Stimulated activated CD8-positive, alpha-beta memory T cell treated with anti-CD3 and anti-CD28 coated beads, Interleukin-12 subunit alpha, Interleukin-12 subunit beta, amount 100 ng/mL, for 4 hours (primary cell): ENCODE measurements around the gene ITIH1.
"Not testable (repeated sequence)": the region's sequence is repeated elsewhere in the genome, so short reads cannot be mapped to it uniquely, and the experiment has no call there.

ENCODE experiments used
- DNase-seq: peaks from one replicate; pipeline ENCODE4 v3.0.0-alpha.2; 2020; ENCODE audit warnings: low read depth

Gene ITIH1

DNA sequence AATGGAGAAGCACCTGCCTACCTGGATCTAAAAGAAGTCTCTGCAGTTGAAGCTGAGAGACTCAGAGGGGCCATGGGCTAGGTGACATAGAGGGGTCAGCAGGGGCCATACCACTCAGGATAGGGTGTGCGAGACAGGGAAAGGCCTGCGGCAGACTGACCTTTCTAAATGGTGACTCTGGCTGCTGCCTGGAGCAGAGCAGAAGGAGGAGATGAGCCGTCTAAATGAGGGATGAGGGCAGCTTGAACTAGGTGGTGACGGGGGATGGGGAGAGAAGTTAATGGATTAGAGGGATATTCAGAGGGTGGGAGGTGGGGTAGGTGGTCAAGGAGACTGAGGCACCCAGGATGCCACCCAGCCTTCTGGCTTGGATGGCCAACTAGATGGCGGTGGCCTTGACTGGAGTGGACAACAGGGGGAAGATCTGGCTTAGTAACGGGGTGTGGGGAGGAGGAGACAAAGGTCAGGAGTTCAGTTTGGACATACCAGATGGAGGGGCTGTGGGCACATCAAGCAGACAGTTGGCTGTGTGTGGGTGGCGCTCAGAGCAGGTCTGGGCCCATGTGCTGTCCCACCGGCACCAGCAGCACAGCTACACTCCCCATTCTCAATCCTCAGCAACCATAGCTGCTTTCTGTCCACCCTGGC lies 3.2 kb upstream of the ITIH1 start:
- no peak for DNase-seq

DNA sequence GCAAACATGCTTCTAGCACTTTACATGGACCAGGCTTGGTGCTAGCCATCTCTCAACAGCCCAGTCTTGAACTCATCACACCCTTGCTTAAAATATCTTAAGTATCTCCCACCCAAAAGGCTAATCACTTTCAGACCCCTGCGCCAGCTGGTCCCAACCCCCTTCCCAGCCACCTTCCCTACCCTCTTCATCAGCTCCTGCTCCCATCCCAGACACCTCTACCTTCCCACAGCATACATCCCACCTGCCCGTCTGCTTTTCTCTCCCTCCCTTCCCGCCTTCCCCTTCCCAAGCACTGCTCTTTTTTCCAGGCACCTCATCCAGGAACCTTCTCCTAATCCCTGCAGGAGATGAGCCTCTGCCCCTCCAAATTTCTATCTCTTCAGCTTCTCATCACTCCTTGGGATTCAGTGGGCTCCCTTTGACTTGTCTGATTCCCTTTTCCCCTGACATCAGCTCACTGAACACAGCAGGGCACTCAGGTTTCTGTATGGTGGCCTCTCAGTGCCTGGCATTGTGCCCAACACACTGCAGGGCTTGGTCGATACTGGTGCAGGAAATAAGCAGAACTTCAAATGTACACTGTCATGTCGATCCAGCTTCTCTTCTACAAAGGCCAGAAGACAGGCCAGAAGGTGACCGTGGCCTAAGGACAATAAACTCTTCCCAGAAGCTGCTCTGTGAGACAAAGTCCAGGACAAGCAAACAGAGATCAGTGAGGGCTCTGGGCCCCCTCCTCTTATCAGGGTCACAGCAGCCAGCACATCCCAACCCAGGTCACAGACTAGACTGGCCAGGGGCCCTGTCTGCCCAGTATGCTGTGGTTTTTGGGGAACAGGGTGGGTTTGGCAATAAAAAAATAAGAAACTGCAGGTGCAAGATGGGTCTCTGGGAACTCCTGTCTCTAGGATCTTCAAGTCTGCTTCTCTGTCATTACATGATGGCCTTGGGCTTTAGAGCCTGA lies 2.2 kb upstream of the ITIH1 start:
- no peak for DNase-seq

DNA sequence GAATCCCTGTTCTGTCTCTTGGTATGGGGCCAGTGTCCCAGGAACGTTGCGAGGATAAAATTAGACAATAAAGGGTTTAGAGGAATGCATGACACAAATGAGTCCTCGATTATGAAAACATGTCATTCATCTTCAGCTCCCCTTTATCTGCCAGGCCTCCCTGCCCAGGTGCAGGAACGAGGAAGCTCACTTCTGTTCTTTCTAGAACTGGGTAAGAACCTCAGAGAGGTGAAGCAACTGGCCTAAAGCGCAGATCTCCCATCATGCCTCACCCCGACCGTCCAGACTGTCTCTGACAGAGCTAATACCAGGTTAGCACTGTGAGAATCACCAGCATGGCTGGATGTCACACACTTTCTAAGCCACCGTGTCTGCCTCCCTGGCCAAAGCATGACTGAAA lies 1.5 kb upstream of the ITIH1 start:
- no peak for DNase-seq

DNA sequence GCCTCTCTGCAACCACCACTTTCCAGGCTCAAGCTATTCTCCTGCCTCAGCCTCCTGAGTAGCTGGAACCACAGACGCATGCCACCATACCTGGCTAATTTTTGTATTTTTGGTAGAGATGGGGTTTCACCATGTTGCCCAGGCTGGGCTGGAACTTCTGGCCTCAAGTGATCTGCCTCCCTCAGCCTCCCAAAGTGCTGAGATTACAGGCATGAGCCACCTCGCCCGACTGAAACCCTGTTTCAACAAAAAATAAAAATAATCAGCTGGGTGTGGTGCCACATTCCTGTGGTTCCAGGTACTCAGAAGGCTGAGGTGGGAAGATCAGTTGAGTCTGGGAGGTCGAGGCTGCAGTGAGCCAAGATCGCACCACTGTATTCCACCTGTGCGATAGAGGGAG lies 913 bp upstream of the ITIH1 start:
- DNase-seq, result not testable (repeated sequence)

DNA sequence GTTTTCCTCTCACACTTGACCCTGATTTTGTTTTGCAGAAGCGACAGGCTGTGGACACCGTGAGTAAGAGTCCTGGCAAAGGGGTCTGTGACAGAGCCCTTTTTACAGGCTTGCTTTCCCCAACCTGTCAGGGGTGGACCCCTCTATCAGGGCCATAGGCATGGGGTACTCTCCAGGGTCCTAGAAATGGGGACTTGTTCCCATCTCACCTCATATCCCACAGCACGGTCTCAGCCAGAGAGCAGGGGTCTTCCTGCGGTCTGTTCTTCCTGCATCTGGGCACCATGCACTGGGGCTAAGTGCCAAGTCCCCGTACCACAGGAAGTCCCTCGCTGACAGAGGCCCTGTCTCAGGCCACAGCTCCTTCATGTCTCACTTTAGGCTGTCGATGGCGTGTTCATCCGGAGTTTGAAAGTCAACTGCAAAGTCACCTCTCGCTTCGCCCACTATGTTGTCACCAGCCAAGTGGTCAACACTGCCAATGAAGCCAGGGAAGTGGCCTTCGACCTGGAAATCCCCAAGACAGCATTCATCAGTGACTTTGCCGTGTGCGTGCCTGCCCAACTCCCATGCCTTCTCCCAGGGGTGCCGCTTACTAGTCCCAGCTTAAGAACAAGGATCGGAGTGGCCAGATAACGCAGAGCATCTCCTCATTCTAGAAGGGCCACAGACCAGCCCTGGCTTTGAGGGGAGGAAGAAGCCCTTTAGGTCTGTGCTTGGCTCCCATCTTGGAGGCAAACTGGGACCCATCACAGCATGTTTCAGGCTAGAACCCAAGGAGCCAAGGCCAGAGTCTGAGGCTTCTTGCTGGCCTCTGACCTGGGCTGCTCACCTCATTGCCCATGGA lies 783 bp downstream of the ITIH1 start:
- no peak for DNase-seq

- DNase-seq, result no peak
Observed at GRCh38 chr3:52779011-52779836, 1.8 kb downstream of the ITIH1 start.

- DNase-seq, result no peak
Observed at GRCh38 chr3:52779837-52780585, 2.6 kb downstream of the ITIH1 start.

GRCh38 chr3:52781741-52782140 lies 4.3 kb downstream of the ITIH1 start:
- no peak for DNase-seq

DNA sequence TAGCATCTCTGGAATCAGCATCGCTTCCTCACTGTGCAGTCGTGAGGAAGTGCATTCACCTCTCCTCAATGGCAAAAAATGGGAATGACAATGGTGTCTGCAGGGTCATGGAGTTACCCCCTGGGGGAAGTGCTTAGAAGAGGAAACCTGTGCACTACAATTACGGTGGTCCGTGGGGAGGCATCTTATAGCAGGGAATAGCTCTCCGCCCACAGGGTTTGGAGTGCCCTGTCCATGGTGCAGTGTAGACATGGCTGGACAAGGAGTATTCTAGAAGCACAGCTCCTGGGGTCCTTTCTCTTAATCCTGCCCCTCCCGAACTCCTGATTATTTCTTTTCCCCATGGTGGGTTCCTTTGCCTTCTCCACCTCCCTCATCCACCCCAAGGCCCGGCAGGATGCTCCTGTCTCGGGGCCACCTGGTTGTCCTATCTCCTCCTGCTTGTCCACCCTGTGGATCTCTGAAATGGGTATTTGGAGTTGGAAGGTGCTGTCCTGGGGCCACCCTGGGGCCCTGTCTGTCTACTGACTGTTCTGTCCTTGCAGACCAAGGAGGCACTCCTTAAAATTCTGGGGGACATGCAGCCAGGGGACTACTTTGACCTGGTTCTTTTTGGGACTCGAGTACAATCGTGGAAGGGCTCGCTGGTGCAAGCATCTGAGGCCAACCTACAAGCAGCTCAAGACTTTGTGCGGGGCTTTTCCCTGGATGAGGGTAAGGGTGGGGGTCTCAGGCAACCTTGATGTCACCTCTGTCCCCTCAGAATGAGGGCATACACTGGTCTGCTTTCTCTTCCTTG lies 5.2 kb downstream of the ITIH1 start:
- DNase-seq, result no peak

DNA sequence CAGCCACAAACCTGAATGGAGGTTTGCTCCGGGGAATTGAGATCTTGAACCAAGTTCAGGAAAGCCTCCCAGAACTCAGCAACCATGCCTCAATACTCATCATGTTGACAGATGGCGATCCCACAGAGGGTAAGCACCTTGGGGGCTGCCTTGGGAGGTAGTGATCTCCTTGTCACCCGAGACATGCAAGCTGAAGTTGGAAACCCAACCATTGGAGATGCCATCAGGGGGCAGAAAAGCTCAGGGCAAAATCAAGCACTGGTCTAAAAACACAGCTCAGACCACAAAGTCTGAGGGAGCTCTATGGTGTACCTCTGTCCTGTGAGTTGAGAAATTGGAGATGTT lies 5.8 kb downstream of the ITIH1 start:
- DNase-seq, result no peak

DNA sequence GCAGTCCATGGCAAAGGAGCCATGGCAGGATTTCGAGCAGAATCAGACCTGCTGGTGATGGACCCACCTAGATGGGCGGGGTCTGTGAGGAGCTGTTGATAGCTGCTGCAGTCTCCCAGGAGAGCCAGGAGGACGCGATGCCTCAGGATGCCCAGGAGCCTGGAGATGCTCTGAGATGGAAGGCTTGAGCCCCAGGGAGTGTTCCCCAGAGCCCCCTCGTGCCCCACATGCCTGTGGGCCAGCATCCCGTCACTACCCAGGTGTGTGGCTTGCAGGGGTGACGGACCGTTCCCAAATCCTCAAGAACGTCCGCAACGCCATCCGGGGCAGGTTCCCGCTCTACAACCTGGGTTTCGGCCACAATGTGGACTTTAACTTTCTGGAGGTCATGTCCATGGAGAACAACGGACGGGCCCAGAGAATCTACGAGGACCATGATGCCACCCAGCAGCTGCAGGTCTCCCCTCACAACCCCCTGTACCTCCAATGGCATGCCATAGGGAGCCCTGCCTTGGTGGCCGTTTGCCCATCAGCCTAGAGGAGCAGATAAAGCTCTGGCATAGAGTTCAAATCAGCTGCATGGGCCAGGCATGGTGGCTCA lies 6.7 kb downstream of the ITIH1 start:
- no peak for DNase-seq

DNA sequence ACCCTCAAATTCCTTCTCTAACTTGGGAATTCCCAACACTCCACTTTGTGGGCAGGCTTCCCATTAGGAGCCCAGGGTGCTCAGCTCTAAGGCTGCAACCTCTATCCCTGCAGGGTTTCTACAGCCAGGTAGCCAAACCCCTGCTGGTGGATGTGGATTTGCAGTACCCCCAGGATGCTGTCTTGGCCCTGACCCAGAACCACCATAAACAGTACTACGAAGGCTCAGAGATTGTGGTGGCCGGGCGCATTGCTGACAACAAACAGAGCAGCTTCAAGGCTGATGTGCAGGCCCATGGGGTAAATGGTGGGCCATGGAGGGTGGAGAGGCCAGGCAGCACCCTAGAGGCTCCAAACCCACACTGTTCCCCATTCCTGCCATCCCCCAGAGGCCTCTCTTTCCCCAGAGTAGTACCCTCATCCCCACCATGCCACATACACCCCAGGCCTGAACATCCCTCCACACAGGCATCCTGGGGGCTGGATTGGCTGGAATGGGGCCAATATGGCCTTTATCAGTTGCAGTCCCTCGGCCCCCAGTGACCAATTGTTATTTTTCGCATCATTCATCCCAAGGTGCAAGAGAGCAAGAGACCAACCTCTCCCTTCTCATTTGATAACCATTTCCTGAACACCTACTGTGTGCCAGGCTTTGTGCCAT lies 7.7 kb downstream of the ITIH1 start:
- DNase-seq, result no peak

- DNase-seq, result no peak
Observed at GRCh38 chr3:52786330-52787215, 9.2 kb downstream of the ITIH1 start.

GRCh38 chr3:52787246-52787645 lies 9.8 kb downstream of the ITIH1 start:
- no peak for DNase-seq

DNA sequence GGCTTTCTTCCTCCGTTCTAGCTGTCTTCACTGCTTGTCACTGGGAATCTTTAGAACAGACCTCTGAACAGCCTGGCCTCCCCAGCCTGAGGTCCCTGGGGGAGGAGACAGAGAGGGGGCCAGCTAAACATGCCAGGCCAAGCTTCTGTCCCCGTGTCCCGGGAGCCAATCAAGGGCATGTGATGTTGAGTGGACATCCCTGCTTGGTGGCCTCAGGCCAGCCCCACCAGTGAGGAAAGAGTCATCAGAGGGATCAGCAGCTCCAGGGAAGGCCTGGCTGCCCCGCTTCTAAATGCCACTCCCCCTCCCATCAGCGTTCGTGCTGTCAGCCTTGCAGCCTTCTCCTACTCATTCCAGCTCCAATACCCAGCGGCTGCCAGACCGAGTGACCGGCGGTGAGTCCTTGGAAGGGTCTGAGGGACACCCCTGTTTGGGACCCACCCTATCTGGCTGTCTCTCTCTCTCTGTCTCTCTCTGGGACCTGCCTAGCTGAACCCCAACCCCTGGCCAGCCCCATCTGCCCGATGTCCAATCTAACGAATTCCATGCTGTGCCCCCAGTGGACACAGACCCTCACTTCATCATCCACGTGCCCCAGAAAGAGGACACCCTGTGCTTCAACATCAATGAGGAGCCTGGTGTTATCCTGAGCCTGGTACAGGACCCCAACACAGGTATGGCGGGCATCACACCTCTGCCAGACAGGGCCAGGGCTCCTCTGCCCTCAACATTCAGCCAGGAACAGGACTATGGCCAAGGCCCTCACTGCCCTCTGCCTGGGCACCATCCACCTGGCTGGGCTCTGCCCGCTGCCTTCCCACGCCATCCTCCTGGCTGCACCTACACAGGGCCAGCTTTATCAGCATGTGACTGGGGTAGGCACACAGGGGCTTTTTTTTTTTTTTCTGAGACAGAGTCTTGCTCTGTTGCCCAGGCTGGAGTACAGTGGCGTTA lies 10.6 kb downstream of the ITIH1 start:
- DNase-seq, result no peak

GRCh38 chr3:52788890-52789745 lies 11.7 kb downstream of the ITIH1 start:
- no peak for DNase-seq
